ENCODE results near the gene RFX1. TPM values are rescaled to one million over a fixed set of nuclear protein-coding genes. Genes with fewer than 3 reads are reported as not detected.

RFX1 gene
- total RNA-seq, 2 experiments from 2014 or later: 4.4 to 17.4 TPM

- Histone ChIP-seq H3K4me2 (ENCODE audit: low read length) (no peak overlapping the region), H3K27ac (ENCODE audit: low read depth, low read length, poor library complexity, severe bottlenecking) (no peak overlapping the region), H4K20me1 (ENCODE audit: insufficient read depth, low read length) (no peaks in the 10 kb centered on the region), H3K9me3 (ENCODE audit: low read length) (no peaks in the 10 kb centered on the region), H2AFZ (ENCODE audit: low read length) (no peak overlapping the region), H3K79me2 (ENCODE audit: insufficient read depth, low read depth, low read length) (no peaks in the 10 kb centered on the region), H3K4me1 (ENCODE audit: insufficient read depth, low read length, poor library complexity, severe bottlenecking) (no peaks in the 10 kb centered on the region), H3K36me3 (ENCODE audit: insufficient read depth, low read length) (no peaks in the 10 kb centered on the region), H3K4me3 (ENCODE audit: low read depth, low read length, poor library complexity, severe bottlenecking) (no peak overlapping the region), H3K9me2 (ENCODE audit: insufficient read depth, low read length) (no peaks in the 10 kb centered on the region)
- intact Hi-C loops (cut with micrococcal nuclease; ENCODE audit: unreplicated experiment): no loop called here
- TF ChIP-seq CTCF (conservative IDR thresholded peaks at IDR 0.05; ENCODE audit: low read length) (no peak), EZH2phosphoT487 (IDR thresholded peaks at IDR 0.05; ENCODE audit: borderline replicate concordance, low read depth, low read length) (no peak)
- DNase-seq (ENCODE audit: low spot score): no peak
- POLR2A ChIA-PET: no interaction called here
- BruUV-seq (replicated peaks): no TSS peak
- CTCF ChIA-PET (ENCODE audit: unreplicated experiment): no interaction called here
Observed at GRCh38 chr19:13935765-13936510, 70.2 kb downstream of the RFX1 start.

- ChIA-PET POLR2A (no interaction called here), CTCF (ENCODE audit: unreplicated experiment) (no interaction called here)
- H4K20me1 ChIP-seq (ENCODE audit: insufficient read depth, low read length): no peaks in the 10 kb centered on the region
- BruUV-seq (replicated peaks): no TSS peak
- TF ChIP-seq EZH2phosphoT487 (IDR thresholded peaks at IDR 0.05; ENCODE audit: borderline replicate concordance, low read depth, low read length) (no peak), CTCF (conservative IDR thresholded peaks at IDR 0.05; ENCODE audit: low read length) (no peak)
- no peak overlapping the region for H3K27ac ChIP-seq (ENCODE audit: low read depth, low read length, poor library complexity, severe bottlenecking)
- H3K36me3 ChIP-seq (ENCODE audit: insufficient read depth, low read length): no peaks in the 10 kb centered on the region
- H2AFZ ChIP-seq (ENCODE audit: low read length): no peak overlapping the region
- intact Hi-C loops (cut with micrococcal nuclease; ENCODE audit: unreplicated experiment): no loop called here
- H3K79me2 ChIP-seq (ENCODE audit: insufficient read depth, low read depth, low read length): no peaks in the 10 kb centered on the region
- H3K9me2 ChIP-seq (ENCODE audit: insufficient read depth, low read length): no peaks in the 10 kb centered on the region
- no peaks in the 10 kb centered on the region for H3K4me1 ChIP-seq (ENCODE audit: insufficient read depth, low read length, poor library complexity, severe bottlenecking)
- H3K9me3 ChIP-seq (ENCODE audit: low read length): no peaks in the 10 kb centered on the region
- no peak overlapping the region for H3K4me2 ChIP-seq (ENCODE audit: low read length)
- H3K4me3 ChIP-seq (ENCODE audit: low read depth, low read length, poor library complexity, severe bottlenecking): no peak overlapping the region
- DNase-seq (ENCODE audit: low spot score): no peak
Observed at GRCh38 chr19:13934785-13935109, 71.4 kb downstream of the RFX1 start.

- Histone ChIP-seq H3K4me2 (ENCODE audit: low read length) (no peak overlapping the region), H3K9me3 (ENCODE audit: low read length) (no peaks in the 10 kb centered on the region), H4K20me1 (ENCODE audit: insufficient read depth, low read length) (no peaks in the 10 kb centered on the region), H2AFZ (ENCODE audit: low read length) (no peak overlapping the region), H3K36me3 (ENCODE audit: insufficient read depth, low read length) (peaks cover 5% of the 10 kb centered on the region; the same call in 1 of the 2 replicates), H3K79me2 (ENCODE audit: insufficient read depth, low read depth, low read length) (no peaks in the 10 kb centered on the region), H3K9me2 (ENCODE audit: insufficient read depth, low read length) (no peaks in the 10 kb centered on the region), H3K27ac (ENCODE audit: low read depth, low read length, poor library complexity, severe bottlenecking) (no peak overlapping the region), H3K4me1 (ENCODE audit: insufficient read depth, low read length, poor library complexity, severe bottlenecking) (no peaks in the 10 kb centered on the region), H3K4me3 (ENCODE audit: low read depth, low read length, poor library complexity, severe bottlenecking) (no peak overlapping the region)
- no peak for DNase-seq (ENCODE audit: low spot score)
- TF ChIP-seq EZH2phosphoT487 (IDR thresholded peaks at IDR 0.05; ENCODE audit: borderline replicate concordance, low read depth, low read length) (no peak), CTCF (conservative IDR thresholded peaks at IDR 0.05; ENCODE audit: low read length) (no peak)
- intact Hi-C loops (cut with micrococcal nuclease; ENCODE audit: unreplicated experiment): no loop called here
- BruUV-seq (replicated peaks): no TSS peak
- ChIA-PET POLR2A (no interaction called here), CTCF (ENCODE audit: unreplicated experiment) (no interaction called here)
Observed at GRCh38 chr19:13932911-13933393, 73.2 kb downstream of the RFX1 start.

Measured in OCI-LY7 (cell line).